Measurements from ENCODE around the gene C6orf89.
"Not testable (repeated sequence)": the region's sequence is repeated elsewhere in the genome, so short reads cannot be mapped to it uniquely, and the experiment has no call there.

C6orf89 gene

DNA sequence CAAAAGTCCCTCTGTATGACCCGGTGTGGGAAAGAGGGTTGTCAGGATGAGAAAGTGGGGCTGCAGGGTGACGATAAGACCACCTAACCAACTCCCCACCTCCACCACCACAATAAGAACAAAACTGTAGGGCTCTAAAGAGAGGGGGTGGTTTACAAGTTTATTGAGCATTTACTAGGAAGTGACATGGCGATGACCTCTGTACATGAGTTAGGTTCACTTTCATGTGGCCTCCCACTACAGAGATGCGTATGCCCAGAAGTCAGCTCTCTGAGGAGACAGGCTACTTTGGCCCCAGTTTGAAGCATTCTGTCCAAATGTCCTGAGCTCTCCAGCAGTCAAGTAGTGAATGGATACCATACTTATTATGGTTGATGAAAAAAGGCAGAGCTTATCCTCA lies 40.1 kb downstream of the C6orf89 start:
- DNase-seq: no peak

DNA sequence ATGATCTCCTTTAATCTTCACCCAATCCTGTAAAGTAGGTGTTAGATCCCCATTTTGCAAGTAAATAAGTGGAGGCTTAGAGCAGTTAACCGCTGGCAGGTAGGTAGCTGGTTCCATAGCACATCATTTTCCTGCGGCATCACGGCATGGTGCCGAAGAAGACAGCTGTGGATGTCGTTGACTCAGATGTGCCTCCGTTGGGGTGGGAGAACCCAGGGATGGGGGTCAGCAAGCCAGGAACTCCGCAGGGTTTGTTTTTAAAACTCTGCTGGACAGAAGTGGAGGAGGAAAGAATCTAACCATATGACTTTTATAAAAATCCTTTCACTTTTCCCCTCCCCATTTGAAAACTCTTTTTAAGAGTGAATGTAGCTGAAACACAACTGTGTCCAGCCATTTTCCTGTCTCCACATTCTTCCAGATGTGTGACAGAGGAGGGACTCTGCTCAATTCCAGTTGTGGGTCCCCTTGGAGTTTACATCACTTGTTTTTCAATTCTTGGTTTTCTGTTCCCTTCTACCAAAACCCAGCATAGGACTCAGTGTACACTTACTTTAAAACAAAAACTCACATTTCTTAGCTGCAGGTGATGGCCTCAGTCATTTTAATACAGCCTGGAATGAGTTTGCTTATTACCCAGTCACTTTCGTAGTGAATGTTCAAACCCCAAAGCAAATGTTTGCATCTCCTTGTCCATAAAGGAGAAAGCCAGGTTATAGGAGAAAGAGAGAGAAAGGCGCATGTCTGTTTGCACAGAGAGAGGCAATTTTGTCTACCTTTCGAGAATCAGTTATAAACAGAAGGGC lies 41.2 kb downstream of the C6orf89 start:
- DNase-seq: no peak

DNA sequence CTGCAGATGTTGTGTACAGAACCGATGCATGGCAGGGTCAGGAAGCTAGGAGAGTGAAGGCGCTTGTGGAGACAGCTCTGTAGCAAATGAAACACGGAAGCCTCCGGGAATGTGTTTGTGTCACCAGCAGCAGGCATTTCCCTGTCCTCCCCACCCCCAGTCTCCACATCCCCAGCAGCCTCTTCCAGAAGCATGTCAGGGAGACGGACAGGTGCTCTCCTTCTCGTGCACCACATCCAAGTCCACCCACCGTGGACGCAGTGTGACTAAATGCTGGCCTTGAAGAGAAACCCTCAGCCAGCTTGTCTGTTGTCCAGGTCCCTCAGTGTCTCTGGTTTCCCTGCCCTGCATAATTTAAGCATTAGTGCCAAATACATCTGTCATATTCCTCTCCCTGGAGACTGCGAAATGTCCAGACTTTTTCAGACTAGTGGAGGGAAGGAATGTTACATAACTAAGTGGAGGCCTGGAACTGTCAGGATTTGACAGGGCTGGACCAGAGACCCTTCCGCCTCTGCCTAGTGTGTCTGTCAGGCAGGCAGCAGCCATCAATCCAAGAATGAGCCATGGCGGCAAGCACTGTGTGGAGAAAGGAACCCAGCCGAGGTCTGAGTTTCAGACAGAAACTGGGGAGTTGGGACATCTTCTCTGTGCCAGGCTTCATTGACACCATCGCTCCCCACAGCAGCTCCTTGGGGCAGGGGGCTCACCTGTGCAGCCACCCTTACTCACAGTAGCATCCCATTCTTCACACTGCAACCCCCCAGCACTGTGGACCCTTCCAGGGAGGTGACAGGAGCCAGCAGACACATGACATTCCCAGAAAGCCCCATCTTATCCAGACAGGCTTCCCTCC lies 42.2 kb downstream of the C6orf89 start:
- DNase-seq: no peak

DNA sequence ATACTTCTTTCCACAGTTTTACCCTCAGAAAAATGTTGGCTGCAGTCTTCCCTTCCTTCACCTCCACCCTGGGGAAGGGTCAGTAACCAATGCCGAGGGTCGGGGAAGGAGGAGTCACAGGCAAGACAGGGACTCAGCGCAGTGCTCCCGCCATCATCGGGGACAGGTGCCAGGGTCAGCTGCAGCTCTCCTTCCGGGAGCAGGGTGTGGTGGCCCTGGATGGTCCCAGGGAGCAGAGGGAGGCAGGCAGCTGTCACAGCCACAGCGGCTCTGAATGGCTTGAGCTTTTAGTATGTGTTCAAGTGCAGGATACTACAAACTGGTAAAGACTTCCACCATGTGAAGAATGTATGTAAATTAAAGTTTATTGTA lies 42.8 kb downstream of the C6orf89 start:
- no peak for DNase-seq

DNA sequence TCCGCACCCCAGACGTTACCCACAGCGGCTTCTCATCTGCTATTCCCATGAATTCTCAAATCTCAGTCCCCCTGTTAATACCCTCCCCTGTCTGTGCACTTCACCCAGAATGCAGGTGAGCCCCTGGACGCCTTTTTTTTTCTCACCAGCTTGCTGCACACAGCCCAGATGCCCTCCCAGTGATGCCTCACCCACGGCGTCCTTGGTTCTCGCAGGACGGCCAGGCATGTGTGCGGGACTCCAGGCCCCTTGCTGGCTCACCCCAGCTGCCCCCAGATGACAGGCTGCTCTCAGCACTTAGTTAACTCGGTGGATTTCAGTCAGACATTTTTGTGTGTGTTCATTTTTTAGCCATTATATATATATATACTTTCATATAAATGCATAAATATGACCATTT lies 43.4 kb downstream of the C6orf89 start:
- no peak for DNase-seq

DNA sequence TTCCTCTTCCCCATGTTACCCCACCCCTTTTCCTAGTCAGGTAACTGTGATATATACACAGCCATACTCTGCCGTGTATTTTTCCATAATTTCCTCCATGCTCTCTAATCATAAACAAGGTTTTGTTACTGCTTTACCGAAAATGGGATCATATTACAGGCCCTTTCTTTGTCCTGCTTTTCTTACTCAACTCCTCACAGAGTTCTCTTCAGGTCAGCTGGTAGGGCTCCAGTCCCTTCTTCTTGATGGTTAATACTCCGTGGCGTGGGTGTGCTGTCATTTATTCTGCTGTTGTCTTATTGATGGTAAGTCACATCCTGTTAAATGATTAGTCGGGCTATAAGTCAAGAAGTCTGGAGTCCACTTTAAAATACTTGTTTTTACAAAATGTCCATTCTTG lies 43.9 kb downstream of the C6orf89 start:
- no peak for DNase-seq

DNA sequence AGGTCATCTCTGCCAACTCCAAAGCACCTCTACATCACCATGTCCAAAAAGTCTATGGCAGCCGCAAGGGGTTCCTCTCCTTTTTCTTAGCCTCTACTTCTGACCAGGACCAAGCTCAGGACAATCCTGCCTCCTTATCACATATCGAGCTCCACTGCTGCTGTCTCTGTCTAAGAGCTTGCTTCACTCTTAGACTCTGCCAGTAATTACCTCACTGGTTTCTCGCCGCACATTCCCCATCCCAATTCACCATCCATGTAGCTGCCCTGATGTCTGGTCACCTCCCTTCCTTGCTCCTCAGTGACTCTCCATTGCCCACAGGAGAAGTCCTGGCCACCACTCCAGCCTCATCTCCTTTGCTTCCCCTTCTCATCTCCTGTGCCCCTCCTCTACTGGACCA lies 44.7 kb downstream of the C6orf89 start:
- DNase-seq: no peak

DNA sequence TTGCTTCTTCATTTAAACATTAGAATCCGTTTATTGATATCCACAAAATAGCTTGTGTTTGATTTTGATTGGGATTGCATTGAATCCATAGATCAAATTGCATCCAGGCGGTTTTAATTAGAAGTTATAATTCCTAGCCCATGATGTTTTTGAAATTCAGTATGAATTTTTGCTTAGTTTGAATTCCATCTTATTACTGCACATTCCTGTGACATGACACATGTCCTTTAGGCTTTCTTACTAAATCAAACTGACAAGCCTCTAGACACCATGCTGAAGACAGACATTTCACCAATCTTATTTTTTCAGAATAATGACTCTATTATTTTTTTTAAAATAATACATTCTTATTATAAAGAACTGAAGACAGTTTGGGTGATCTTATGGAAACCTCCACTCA lies 47.4 kb downstream of the C6orf89 start:
- no peak for DNase-seq

DNA sequence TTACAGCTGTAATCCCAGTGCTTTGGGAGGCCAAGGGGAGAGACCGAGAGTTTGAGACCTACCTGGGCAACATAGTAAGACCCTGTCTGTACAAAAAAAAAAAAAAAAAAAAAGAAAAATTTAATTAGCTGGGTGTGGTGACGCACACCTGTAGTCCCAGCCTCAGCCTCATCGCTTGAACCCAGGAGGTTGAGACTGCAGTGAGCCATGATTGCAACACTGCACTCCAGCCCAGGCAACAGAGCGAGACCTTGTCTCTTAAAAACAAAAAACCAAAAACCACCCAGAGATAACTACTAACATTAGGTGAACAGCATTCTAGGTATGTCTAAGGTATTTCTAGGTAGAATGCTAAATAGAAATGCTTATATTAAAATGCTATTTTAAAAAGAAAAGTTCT lies 47.8 kb downstream of the C6orf89 start:
- DNase-seq: no peak

DNA sequence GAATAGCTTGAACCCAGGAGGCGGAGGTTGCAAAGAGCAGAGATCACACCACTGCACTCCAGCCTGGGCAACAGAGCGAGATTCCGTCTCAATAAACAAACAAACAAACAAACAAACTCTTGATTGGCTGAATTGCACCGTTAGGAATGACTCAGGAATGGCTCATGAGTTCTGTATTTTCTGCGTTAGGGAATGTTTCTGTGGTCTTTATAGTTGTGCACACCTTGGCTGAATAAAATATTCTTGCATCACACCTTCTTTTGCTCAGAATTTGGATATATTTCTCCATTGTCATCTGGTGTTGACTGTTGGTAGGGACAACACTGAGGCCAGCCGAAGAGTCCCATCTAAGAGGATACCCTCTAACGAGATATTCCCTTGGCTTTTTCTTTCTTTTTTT lies 49.1 kb downstream of the C6orf89 start:
- DNase-seq: no peak

DNA sequence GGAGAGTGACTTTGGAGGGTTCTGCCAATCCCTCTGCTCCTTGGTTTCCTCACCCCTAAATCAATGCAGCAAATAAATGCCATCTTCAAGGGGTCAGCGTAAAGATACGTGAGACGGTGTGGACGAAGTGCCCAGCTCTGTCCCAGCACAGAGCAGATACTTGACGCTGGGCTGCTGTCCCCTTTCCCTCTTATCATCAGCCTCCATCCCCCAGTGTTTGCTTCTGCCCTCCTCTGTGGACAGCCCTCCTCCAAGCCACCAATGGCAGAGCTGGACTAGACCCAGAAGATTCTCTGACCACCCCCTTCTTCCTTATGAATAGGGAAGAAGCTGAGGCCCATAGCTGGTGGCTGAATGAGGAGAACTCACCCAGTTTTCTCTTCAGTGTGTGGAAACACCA lies 51.1 kb downstream of the C6orf89 start:
- DNase-seq: no peak

DNA sequence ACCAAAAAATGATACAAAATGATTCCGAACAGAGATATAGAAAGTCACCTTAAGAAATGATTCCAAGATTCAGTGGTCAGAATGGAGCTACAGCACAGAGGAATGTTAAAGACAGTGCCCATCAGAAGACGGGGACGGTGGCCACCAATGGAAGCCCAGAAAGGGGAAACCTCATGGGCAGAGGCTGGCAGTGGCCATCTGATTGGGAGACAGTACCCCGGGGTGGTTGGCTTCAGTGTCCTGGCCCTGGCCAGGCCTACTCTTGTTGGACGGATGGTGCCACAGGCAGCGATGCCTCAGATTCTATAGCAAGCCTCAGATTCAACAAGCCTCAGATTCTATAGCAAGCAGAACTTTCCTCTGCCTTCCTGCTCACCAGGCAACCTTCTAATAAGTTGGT lies 52.1 kb downstream of the C6orf89 start:
- no peak for DNase-seq

DNA sequence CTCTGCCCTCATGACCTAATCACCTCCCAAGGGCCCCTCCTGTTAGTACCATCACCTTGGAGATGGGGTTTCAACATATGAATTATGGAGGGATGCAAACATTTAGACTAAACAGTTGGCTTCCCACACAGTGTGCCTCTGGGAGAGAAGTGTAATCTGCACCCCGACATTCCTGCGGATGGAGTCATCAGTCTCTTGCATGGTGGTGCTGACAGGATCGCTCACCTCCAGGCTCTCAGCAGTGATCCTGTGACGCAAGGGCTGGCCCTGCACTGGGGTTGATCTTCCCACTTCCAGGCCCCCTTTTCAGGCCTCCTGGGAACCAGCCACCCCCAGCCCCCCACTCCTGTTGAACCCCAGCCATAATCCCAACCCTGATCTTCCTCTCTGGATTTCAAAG lies 52.8 kb downstream of the C6orf89 start:
- no peak for DNase-seq

DNA sequence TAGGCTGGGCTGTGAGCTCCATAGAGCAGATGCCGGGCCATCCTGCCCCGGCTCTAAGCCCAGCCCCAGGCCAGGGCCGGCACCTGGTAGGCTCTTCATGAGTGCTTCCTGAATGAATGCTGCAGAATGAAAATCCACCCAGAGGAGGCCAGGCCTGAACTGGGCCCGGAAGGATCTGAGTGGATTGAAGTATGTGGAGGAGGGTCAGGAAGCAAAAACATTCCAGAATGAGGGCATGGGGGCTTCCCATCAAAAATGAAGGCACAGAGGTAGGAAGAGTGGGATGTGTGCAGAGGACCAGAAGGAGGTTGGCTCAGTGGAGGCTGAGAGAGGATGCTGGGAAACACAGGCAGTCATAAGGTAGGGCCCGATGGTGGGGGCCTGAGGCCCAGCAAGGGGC lies 53.3 kb downstream of the C6orf89 start:
- DNase-seq: not testable (repeated sequence)

DNA sequence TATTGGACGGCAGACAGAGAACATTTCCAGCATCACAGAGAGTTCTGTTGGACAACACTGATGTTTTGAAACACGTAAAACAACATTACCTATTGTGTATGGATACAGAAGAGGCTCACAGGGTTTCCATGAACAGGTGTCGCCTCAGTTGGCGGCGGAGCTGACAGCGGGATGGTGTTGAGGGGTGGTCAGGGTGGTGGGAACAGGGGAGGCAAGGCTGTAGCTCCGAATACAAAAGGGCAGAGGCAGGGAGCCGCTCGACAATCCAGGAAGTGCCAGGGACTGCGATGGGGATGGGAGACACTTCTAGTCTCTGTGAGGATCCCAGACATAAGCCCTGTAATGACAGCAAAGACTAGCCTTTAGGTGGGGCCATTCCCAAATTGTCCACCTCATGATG lies 54.3 kb downstream of the C6orf89 start:
- no peak for DNase-seq

DNA sequence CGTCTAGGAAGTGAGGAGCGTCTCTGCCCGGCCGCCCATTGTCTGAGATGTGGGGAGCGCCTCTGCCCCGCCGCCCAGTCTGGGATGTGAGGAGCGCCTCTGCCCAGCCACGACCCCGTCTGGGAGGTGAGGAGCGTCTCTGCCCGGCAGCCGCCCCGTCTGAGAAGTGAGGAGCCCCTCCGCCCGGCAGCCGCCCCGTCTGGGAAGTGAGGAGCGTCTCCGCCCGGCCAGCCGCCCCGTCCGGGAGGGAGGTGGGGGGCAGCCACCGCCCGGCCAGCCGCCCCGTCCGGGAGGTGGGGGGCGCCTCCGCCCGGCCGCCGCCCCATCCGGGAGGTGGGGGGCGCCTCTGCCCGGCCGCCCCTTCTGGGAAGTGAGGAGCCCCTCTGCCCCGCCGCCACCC lies 55.8 kb downstream of the C6orf89 start:
- DNase-seq: not testable (repeated sequence)

DNA sequence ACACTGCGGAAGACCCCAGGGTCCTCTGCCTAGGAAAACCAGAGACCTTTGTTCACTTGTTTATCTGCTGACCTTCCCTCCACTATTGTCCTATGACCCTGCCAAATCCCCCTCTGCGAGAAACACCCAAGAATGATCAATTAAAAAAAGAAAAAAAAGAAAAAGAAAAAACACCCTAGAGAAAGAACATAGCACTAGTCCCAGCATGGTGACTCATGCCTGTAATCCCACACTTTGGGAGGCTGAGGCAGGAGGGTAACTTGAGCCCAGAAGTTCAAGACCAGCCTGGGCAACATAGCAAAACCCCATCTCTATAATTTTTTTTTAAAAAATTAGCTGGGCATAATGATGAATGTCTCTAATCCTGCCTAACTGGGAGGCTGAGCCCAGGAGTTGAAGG lies 56.6 kb downstream of the C6orf89 start:
- DNase-seq: not testable (repeated sequence)

DNA sequence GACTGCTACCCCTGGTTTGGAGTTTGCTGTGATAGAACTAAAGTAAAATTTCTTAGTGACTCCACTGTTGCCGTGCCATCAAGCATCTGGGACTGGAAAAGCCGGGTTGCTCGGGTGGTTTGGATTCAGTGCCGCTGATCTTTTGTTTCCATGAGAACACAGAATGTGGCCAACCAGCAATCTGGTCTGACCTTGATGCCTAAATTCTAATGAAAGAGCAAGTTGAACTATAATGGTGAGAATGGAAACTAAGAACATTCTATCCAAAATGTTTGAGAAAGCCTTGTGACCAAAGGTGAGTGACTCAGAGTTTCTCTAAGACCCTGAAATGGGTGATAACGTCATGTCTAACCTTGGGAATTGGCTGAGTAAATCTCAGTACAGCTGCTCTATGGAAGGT lies 58.9 kb downstream of the C6orf89 start:
- DNase-seq: no peak

DNA sequence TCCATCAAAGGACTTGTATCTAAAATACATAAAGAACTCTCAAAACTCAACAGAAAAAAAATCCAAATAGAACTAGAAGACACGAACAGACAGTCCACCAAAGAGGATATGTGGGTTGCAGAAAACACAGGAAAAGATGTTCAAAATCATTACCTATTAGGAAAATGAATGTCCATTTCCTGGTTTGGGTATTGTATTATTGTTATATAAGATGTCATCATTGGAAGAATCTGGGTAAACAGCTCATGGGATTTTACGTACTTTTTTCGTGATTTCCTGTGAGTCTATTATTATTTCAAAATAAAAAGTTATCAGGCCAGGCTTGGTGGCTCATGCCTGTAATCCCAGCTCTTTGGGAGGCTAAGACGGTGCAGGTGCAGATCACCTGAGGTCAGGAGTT lies 59.5 kb downstream of the C6orf89 start:
- no peak for DNase-seq

DNA sequence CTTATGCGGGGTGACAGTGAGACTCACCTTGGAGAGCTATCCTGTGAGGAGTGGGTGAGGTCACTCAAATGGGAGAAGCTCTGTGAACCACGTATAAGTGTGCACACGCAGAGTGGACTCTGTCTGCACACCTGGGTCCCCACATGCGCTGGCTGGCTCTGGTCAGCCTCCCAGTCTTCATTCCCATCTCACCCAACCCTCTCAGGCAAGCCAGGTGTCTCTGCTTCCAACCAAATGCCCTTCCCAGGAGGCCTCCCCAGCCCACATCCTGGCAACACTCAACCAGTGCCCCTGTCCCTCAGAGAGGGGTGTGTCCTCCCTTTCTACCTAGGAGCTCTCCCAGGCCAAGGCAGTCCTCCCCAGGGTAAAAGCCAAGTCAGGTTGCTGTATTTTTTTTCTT lies 60.8 kb downstream of the C6orf89 start:
- DNase-seq: no peak

DNA sequence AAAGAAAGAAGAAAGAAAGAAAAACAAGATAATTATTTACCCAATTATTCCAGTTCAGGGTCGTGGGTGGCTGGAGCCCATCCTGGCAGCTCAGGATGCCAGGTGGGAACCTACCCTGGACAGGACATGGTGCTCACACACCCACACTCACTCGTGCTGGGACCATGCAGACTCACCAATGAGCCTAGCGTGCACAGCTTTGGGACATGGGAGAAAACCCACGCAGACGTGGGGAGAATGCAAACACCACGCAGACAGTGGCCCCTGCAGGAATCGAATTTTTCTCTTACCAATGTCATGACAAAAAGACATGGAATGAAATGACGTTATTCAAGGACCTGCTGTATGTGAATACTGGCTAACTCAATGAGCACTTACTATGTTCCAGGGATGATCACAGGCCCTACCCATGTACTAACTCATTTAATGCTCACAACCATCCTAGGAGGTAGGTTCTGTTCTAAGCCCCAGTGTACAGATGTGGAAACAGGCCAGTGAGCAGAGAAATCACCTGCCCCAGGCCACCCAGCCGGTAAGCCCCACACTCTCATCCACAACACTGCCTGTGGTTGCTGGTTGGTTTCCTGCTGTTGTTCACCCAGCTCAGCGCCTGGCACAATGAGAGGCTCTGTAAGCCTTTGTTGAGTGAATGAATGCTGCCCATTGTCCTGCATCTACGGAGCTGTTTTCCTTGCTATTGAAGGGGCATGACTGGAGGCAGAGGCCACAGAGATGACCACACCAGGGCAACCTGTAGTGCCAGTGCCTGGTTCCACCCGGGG lies 62.0 kb downstream of the C6orf89 start:
- DNase-seq: peak; percentile 38

DNA sequence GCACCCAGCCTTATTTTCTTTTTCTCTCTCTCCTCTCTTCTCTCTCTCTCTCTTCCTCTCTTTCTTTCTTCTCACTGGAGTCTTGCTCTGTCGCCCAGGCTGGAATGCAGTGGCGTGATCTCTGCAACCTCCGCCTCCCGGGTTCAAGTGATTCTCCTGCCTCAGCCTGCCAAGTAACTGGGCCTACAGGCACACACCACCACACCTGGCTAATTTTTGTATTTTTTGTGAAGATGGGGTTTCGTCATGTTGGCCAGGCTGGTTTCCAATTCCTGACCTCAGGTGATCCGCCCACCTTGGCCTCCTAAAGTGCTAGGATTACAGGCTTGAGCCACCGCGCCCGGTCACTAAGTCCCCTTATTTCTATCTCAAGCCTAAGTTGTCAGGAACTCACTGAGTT lies 63.3 kb downstream of the C6orf89 start:
- not testable (repeated sequence) for DNase-seq

DNA sequence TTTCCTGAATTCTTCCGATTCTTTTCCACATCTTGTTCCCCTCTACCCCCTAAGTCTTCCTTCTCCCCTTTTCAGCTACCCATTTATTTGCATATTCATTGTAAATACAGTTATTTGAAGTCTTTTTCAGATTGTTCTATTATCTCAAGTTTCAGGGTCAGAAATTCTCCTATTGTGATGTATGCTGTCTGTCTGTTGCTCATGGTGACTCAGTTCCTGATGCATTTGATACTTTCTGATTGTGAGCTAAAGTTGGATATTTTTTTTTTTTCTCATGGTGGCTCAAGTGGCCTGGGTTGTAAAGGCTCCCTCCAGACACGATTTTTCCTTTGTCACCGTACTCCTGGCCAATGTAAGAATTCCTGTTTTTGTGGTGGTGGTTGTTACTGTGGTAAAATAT lies 63.9 kb downstream of the C6orf89 start:
- no peak for DNase-seq

DNA sequence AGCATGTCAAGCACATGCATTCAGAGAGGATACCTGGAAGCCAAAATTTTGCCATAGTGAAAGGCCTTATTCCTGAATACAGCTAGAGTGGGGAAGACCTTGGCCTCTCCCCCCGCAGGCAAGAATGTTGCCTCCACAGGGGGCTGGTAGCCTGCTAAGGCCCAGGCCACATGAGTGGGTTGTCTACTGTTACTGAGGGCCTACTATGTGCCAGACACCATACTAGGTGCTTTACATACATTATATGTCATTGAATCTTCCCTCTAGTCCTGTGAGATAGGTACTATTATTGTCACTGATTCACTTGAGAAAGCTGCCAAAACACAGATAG lies 68.1 kb downstream of the C6orf89 start:
- no peak for DNase-seq

Data from activated T-cell treated with anti-CD3 and anti-CD28 coated beads, Interleukin-2, amount 50 U/mL, for 1 hour (primary cell).